Liver (tissue), 9 donors: Measurements from ENCODE around the gene RBM47. TPM values are rescaled to one million over a fixed set of nuclear protein-coding genes. Genes with fewer than 3 reads are reported as not detected.

ENCODE experiments used
- DNase-seq: peaks from one replicate; pipeline ENCODE4 v3.0.0-alpha.2; 2017; ENCODE audit warnings: low spot score
- H3K27ac ChIP-seq, 2 donors: one replicate each; pipeline ENCODE4 v1.7.0; 2013; ENCODE audit warnings: inconsistent platforms in 2 of 2, low read length in 2 of 2, control low read depth in 1 of 2, low read depth in 1 of 2, mild to moderate bottlenecking in 1 of 2
- H3K27me3 ChIP-seq, 4 donors: one replicate each; pipeline versions ENCODE4 v1.6.1 to v1.7.0; 2013; ENCODE audit warnings: low read length in 3 of 4, inconsistent platforms in 1 of 4, mild to moderate bottlenecking in 1 of 4, moderate library complexity in 1 of 4; ENCODE audit not compliant: control insufficient read depth in 4 of 4, insufficient read depth in 4 of 4
- H3K36me3 ChIP-seq, 4 donors: one replicate each; pipeline versions ENCODE4 v1.6.1 to v1.7.0; 2013; ENCODE audit warnings: low read length in 3 of 4, mild to moderate bottlenecking in 3 of 4, low read depth in 1 of 4, moderate library complexity in 1 of 4; ENCODE audit not compliant: control insufficient read depth in 4 of 4, insufficient read depth in 3 of 4
- H3K4me1 ChIP-seq, 4 donors: one replicate each; pipeline versions ENCODE4 v1.6.1 to v1.7.0; 2013; ENCODE audit warnings: low read length in 3 of 4, mild to moderate bottlenecking in 3 of 4, moderate library complexity in 1 of 4; ENCODE audit not compliant: control insufficient read depth in 4 of 4, insufficient read depth in 4 of 4
- H3K4me3 ChIP-seq, 3 donors: one replicate each; pipeline versions ENCODE4 v1.6.1 to v1.7.0; 2013; ENCODE audit warnings: low read length in 3 of 3, control low read depth in 1 of 3, low read depth in 1 of 3, mild to moderate bottlenecking in 1 of 3
- H3K9ac ChIP-seq, 2 donors: one replicate each; pipeline ENCODE4 v1.7.0; 2013; ENCODE audit warnings: low read length in 2 of 2, mild to moderate bottlenecking in 2 of 2, moderate library complexity in 2 of 2, control low read depth in 1 of 2, low read depth in 1 of 2
- H3K9me3 ChIP-seq, 4 donors: one replicate each; pipeline versions ENCODE4 v1.6.1 to v1.7.0; 2013; ENCODE audit warnings: low read length in 3 of 4; ENCODE audit not compliant: control insufficient read depth in 4 of 4
- CTCF ChIP-seq: fragments of 150-350 bp; IDR thresholded peaks from 2 replicates; pipeline ENCODE4 v1.5.1; 2017; ENCODE audit warnings: improper control_type of control experiment, low read depth, low read length; ENCODE audit not compliant: missing input control
- FOXA1 ChIP-seq: IDR thresholded peaks from 2 replicates; pipeline ENCODE4 v1.6.1; 2016; ENCODE audit warnings: antibody characterized with exemption
- FOXA2 ChIP-seq: IDR thresholded peaks from 2 replicates; pipeline ENCODE4 v1.6.1; 2016; ENCODE audit warnings: antibody characterized with exemption
- GABPA ChIP-seq, 2 donors: IDR thresholded peaks in 1 of 2; conservative IDR thresholded peaks in 1 of 2; 2 replicates each; pipeline ENCODE4 v1.6.1; 2016; ENCODE audit warnings: antibody characterized with exemption in 2 of 2, mild to moderate bottlenecking in 1 of 2, moderate library complexity in 1 of 2
- HNF4A ChIP-seq, 2 donors: conservative IDR thresholded peaks; 2 replicates each; pipeline ENCODE4 v1.6.1; 2016; ENCODE audit warnings: antibody characterized with exemption in 2 of 2, mild to moderate bottlenecking in 2 of 2
- HNF4G ChIP-seq: IDR thresholded peaks from 2 replicates; pipeline ENCODE4 v1.6.1; 2016; ENCODE audit warnings: antibody characterized with exemption
- JUND ChIP-seq, 2 donors: IDR thresholded peaks; 2 replicates each; pipeline ENCODE4 v1.6.1; 2016; ENCODE audit warnings: antibody characterized with exemption in 2 of 2
- NR2F2 ChIP-seq: IDR thresholded peaks from 2 replicates; pipeline ENCODE4 v1.6.1; 2016; ENCODE audit warnings: antibody characterized with exemption
- RAD21 ChIP-seq, 2 donors: IDR thresholded peaks; 2 replicates each; pipeline ENCODE4 v1.6.1; 2016; ENCODE audit warnings: antibody characterized with exemption in 2 of 2, mild to moderate bottlenecking in 2 of 2
- REST ChIP-seq: IDR thresholded peaks from 2 replicates; pipeline ENCODE4 v1.6.1; 2016; ENCODE audit warnings: antibody characterized with exemption, mild to moderate bottlenecking
- RXRA ChIP-seq, 2 donors: IDR thresholded peaks; 2 replicates each; pipeline ENCODE4 v1.6.1; 2017 to 2018; ENCODE audit warnings: antibody characterized with exemption in 2 of 2, mild to moderate bottlenecking in 1 of 2
- SP1 ChIP-seq: IDR thresholded peaks from 2 replicates; pipeline ENCODE4 v1.6.1; 2018; ENCODE audit warnings: antibody characterized with exemption, mild to moderate bottlenecking
- TAF1 ChIP-seq: conservative IDR thresholded peaks from 2 replicates; pipeline ENCODE4 v1.6.1; 2016; ENCODE audit warnings: antibody characterized with exemption, mild to moderate bottlenecking
- YY1 ChIP-seq: IDR thresholded peaks from 2 replicates; pipeline ENCODE4 v1.6.1; 2016; ENCODE audit warnings: antibody characterized with exemption, mild to moderate bottlenecking
- ZBTB33 ChIP-seq: IDR thresholded peaks from 2 replicates; pipeline ENCODE4 v1.6.1; 2016; ENCODE audit warnings: antibody characterized with exemption
- WGBS: extraction: QIAGEN DNeasy Blood & Tissue Kit; methylation state at CpG from one replicate; pipeline ENCODE4 v1.1.7; 2013; 5-methylcytosine and 5-hydroxymethylcytosine counted together
- polyA plus RNA-seq, 2 donors: library from polyadenylated mRNA; stranded (reverse) in 1 of 2; unstranded in 1 of 2; fragments of 200-250 nt in 1 of 2; fragments of >200 nt in 1 of 2; fragmentation: Nextera tagmentation in 1 of 2; extraction: Ambion mirVana in 1 of 2; gene quantifications; one replicate each; pipeline versions ENCODE4 v1.2.1 to v1.2.3, GENCODE V29; 2013 to 2015
- total RNA-seq, 2 donors: library from RNA; depleted of rRNA; stranded (reverse); fragments of >200 nt; gene quantifications; one replicate each; pipeline ENCODE4 v1.2.3, GENCODE V29; 2014
- TF ChIP-seq, protein P1 (sequence below): IDR thresholded peaks from 2 replicates; pipeline ENCODE4 v1.6.1; 2016; ENCODE audit warnings: antibody characterized with exemption
- TF ChIP-seq, protein P2 (sequence below): IDR thresholded peaks from 2 replicates; pipeline ENCODE4 v1.6.1; 2016; ENCODE audit warnings: antibody characterized with exemption
- donor health status: healthy.
- donor health status: healthy.
- donor health status: healthy.
- donor health status: healthy.
- donor health status: healthy.

Gene RBM47
- total and polyA plus RNA-seq, 4 donors, result 16.5 to 81.2 (median 24.7) TPM

GRCh38 chr4:40406340-40406739 is 223.3 kb downstream of the RBM47 start (continued):
- TF ChIP-seq REST, result no peak
- no peak for TF ChIP-seq FOXA2
- no peak for TF ChIP-seq GABPA (IDR thresholded peaks at IDR 0.05 in 1 of 2, conservative IDR thresholded peaks at IDR 0.05 in 1 of 2)
- no peak for TF ChIP-seq RXRA (IDR thresholded peaks at IDR 0.05)
- no peak for TF ChIP-seq HNF4A (conservative IDR thresholded peaks at IDR 0.05)
- no peak for TF ChIP-seq NR2F2

- DNase-seq, result no peak
- Histone ChIP-seq H3K36me3 (no peaks in the 10 kb centered on the region), H3K27me3 (no peaks in the 10 kb centered on the region), H3K4me3 (no peak overlapping the region), H3K9ac (no peak overlapping the region), H3K27ac (peak overlapping the region; percentile 71 to 76), H3K4me1 (peaks cover 2 to 14% (median 6%) of the 10 kb centered on the region in 4 donors), H3K9me3 (no peaks in the 10 kb centered on the region)
- 52% methylated on average over 4 of the region's 4 CpGs for WGBS
- TF ChIP-seq SP1 (no peak), ZBTB33 (no peak), NR2F2 (no peak), YY1 (peak; percentile 67), CTCF (no peak), TAF1 (no peak), REST (no peak), RAD21 (IDR thresholded peaks at IDR 0.05) (peak in 1 of 2 donors; percentile 10), FOXA2 (no peak), RXRA (IDR thresholded peaks at IDR 0.05) (peak in 1 of 2 donors; percentile 71), HNF4G (no peak), HNF4A (conservative IDR thresholded peaks at IDR 0.05) (peak in 1 of 2 donors; percentile 81), JUND (IDR thresholded peaks at IDR 0.05) (no peak), FOXA1 (no peak)
- TF ChIP-seq, protein P1, sequence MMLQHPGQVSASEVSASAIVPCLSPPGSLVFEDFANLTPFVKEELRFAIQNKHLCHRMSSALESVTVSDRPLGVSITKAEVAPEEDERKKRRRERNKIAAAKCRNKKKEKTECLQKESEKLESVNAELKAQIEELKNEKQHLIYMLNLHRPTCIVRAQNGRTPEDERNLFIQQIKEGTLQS, result no peak
- TF ChIP-seq, protein P2, sequence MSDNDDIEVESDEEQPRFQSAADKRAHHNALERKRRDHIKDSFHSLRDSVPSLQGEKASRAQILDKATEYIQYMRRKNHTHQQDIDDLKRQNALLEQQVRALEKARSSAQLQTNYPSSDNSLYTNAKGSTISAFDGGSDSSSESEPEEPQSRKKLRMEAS, result no peak
Measured at GRCh38 chr4:40405193-40405592, 224.5 kb downstream of the RBM47 start.
